Keratinocyte (primary cell): ENCODE data around the gene TOMM20. TPM values are rescaled to one million over a fixed set of nuclear protein-coding genes. Genes with fewer than 3 reads are reported as not detected.

Experiments
- DNase-seq: peaks from one replicate; pipeline ENCODE4 v3.0.0-alpha.2; 2011; ENCODE audit warnings: low read depth, missing footprints, low spot score
- FAIRE-seq: peaks from 2 replicates; lab custom pipeline; 2011; peaks lifted over from hg19 to GRCh38; lab: Jason Lieb, UNC
- H2AFZ ChIP-seq: 2 replicates; pipeline ENCODE4 v1.6.0; 2012; ENCODE audit warnings: low read length, control low read depth, inconsistent platforms; ENCODE audit not compliant: control insufficient read depth
- H3K27ac ChIP-seq: 2 replicates; pipeline ENCODE4 v1.5.1; 2011; ENCODE audit warnings: low read length; ENCODE audit not compliant: control insufficient read depth, insufficient read depth
- H3K27me3 ChIP-seq: 3 replicates; pipeline ENCODE4 v1.6.0; 2011; ENCODE audit warnings: low read length; ENCODE audit not compliant: control insufficient read depth, insufficient read depth; ENCODE audit errors: extremely low read depth
- H3K36me3 ChIP-seq, 2 experiments: 2 replicates in 1 of 2; 3 replicates in 1 of 2; pipeline ENCODE4 v1.5.1; 2011; ENCODE audit warnings: low read length in 2 of 2, mild to moderate bottlenecking in 1 of 2; ENCODE audit not compliant: control insufficient read depth in 2 of 2, insufficient read depth in 2 of 2; ENCODE audit errors: extremely low read depth in 1 of 2
- H3K4me1 ChIP-seq: 3 replicates; pipeline ENCODE4 v1.5.1; 2011; ENCODE audit warnings: low read length; ENCODE audit not compliant: control insufficient read depth, insufficient read depth; ENCODE audit errors: extremely low read depth
- H3K4me2 ChIP-seq: 3 replicates; pipeline ENCODE4 v1.6.0; 2011; ENCODE audit warnings: low read depth, low read length; ENCODE audit not compliant: control insufficient read depth, insufficient read depth; ENCODE audit errors: extremely low read depth
- H3K4me3 ChIP-seq, 3 experiments: fragments of 200-600 bp in 1 of 3; sonication (generic) in 1 of 3; 2 replicates in 2 of 3; 3 replicates in 1 of 3; pipeline ENCODE4 v1.5.1; 2011 to 2016; ENCODE audit warnings: low read length in 3 of 3, mild to moderate bottlenecking in 3 of 3, control low read depth in 2 of 3, inconsistent platforms in 1 of 3, low read depth in 1 of 3, mixed read lengths in 1 of 3, mixed run types in 1 of 3, moderate library complexity in 1 of 3; ENCODE audit not compliant: control insufficient read depth in 2 of 3, insufficient read depth in 2 of 3; ENCODE audit errors: extremely low read depth in 1 of 3
- H3K79me2 ChIP-seq: 2 replicates; pipeline ENCODE4 v1.6.0; 2012; ENCODE audit warnings: low read length; ENCODE audit not compliant: control insufficient read depth, insufficient read depth
- H3K9ac ChIP-seq: 3 replicates; pipeline ENCODE4 v1.6.0; 2011; ENCODE audit warnings: low read length; ENCODE audit not compliant: control insufficient read depth, insufficient read depth; ENCODE audit errors: extremely low read depth
- H3K9me1 ChIP-seq: 3 replicates; pipeline ENCODE4 v1.6.0; 2011; ENCODE audit warnings: low read length; ENCODE audit not compliant: control insufficient read depth, insufficient read depth; ENCODE audit errors: extremely low read depth
- H3K9me3 ChIP-seq: 2 replicates; pipeline ENCODE4 v1.5.1; 2012; ENCODE audit warnings: low read depth, low read length; ENCODE audit not compliant: control insufficient read depth
- H4K20me1 ChIP-seq: 3 replicates; pipeline ENCODE4 v1.6.0; 2011; ENCODE audit warnings: low read length; ENCODE audit not compliant: control insufficient read depth, insufficient read depth; ENCODE audit errors: extremely low read depth
- CTCF ChIP-seq, 3 experiments: IDR thresholded peaks in 1 of 3; conservative IDR thresholded peaks in 1 of 3; optimal IDR thresholded peaks in 1 of 3; 2 replicates in 2 of 3; 3 replicates in 1 of 3; pipeline versions ENCODE3 to v1.5.1; 2011; ENCODE audit warnings: low read length in 3 of 3, mild to moderate bottlenecking in 3 of 3, moderate library complexity in 2 of 3, control low read depth in 1 of 3, inconsistent platforms in 1 of 3; ENCODE audit not compliant: insufficient read depth in 2 of 3; ENCODE audit errors: extremely low read depth in 1 of 3
- EZH2 ChIP-seq: IDR thresholded peaks from one replicate; pipeline ENCODE4 v1.6.1; 2012; ENCODE audit warnings: inconsistent platforms, mild to moderate bottlenecking, low read length, moderate library complexity
- dilution Hi-C: fragments of 300-500 bp; cut with MboI; formaldehyde crosslinking; loops from one replicate; pipeline ENCODE4 v1.7.0; 2020; ENCODE audit warnings: low sequenced_read_pairs; ENCODE audit not compliant: extremely low pct_ligation_motif_present
- polyA plus RNA-seq, 5 experiments: library from polyadenylated mRNA; depleted of rRNA in 3 of 5; stranded (reverse) in 3 of 5; stranded (forward) in 1 of 5; unstranded in 1 of 5; fragments of >200 nt; gene quantifications; 1 replicate in 1 of 5; 2 replicates in 3 of 5; 3 replicates in 1 of 5; pipeline versions ENCODE4 v1.2.1 to v1.2.3, GENCODE V29; 2011 to 2012; ENCODE audit warnings: missing spikeins in 2 of 5, low read depth in 1 of 5, low replicate concordance in 1 of 5

Gene TOMM20
- polyA plus RNA-seq, 1 donor (not counting 4 experiments of a cell fraction or from before 2014, with no cell fraction given) = 140 TPM

GRCh38 chr1:235161685-235162327 lies 33.2 kb upstream of the TOMM20 start:
- no peak for FAIRE-seq
- dilution Hi-C loops = no loop called here
- H3K9ac ChIP-seq = peak overlapping the region; percentile 89

GRCh38 chr1:235160957-235161684 lies 32.5 kb upstream of the TOMM20 start, which contains the start of gene RBM34:
Gene RBM34 (minus strand): TSS chr1:235161250. CDS start chr1:235161226, 24 bp downstream.
- Histone ChIP-seq H3K27ac (peak within 1 kb of the TSS; percentile 86), H3K36me3 (peaks cover 8% of the 10 kb centered on the region in 2 experiments), H3K27me3 (no peaks in the 10 kb centered on the region), H3K4me1 (peaks cover 6% of the 10 kb centered on the region), H3K4me2 (peak within 1 kb of the TSS; percentile 91), H4K20me1 (no peaks in the 10 kb centered on the region), H3K9me3 (no peaks in the 10 kb centered on the region), H3K4me3 (peak within 1 kb of the TSS; percentile 54 to 88 (median 79)), H3K9ac (peak within 1 kb of the TSS; percentile 89), H2AFZ (peak within 1 kb of the TSS; percentile 93), H3K9me1 (no peaks in the 10 kb centered on the region), H3K79me2 (peaks cover 30% of the 10 kb centered on the region)
- DNase-seq = peak; percentile 66
- peak; percentile 52 for FAIRE-seq
- TF ChIP-seq CTCF (optimal IDR thresholded peaks at IDR 0.05 in 1 of 3, IDR thresholded peaks at IDR 0.05 in 1 of 3, conservative IDR thresholded peaks at IDR 0.05 in 1 of 3; ENCODE audit: extremely low read depth in 1 of 3, insufficient read depth in 2 of 3, low read length in 3 of 3) (no peak), EZH2 (no peak)
- dilution Hi-C loops = no loop called here

More at GRCh38 chr1:235161685-235162327, 33.2 kb upstream of the TOMM20 start:
- Histone ChIP-seq H3K79me2 (peaks cover 29% of the 10 kb centered on the region), H3K36me3 (peaks cover 8% of the 10 kb centered on the region in 2 experiments), H3K4me1 (peaks cover 6% of the 10 kb centered on the region), H4K20me1 (no peaks in the 10 kb centered on the region), H3K4me2 (peak overlapping the region; percentile 91), H3K9me3 (no peaks in the 10 kb centered on the region), H3K27ac (peak overlapping the region; percentile 86), H3K9me1 (no peaks in the 10 kb centered on the region), H3K4me3 (peak overlapping the region; percentile 54 to 88 (median 79)), H2AFZ (peak overlapping the region; percentile 93), H3K27me3 (no peaks in the 10 kb centered on the region)
- DNase-seq = no peak
- TF ChIP-seq EZH2 (no peak), CTCF (optimal IDR thresholded peaks at IDR 0.05 in 1 of 3, IDR thresholded peaks at IDR 0.05 in 1 of 3, conservative IDR thresholded peaks at IDR 0.05 in 1 of 3; ENCODE audit: extremely low read depth in 1 of 3, insufficient read depth in 2 of 3, low read length in 3 of 3) (no peak)
